Cardiac fibroblast (primary cell): Measurements from ENCODE around the gene TSPAN32.

ENCODE experiments used
- DNase-seq, 2 donors: peaks; one replicate each; pipeline versions ENCODE4 v3.0.0 to v3.0.0-alpha.2; 2010; ENCODE audit warnings: low read depth in 2 of 2
- H3K4me3 ChIP-seq, 2 donors: replicated peaks in 1 of 2; 1 replicate in 1 of 2; 2 replicates in 1 of 2; pipeline ENCODE4 v1.5.1; 2011; ENCODE audit warnings: low read depth in 2 of 2, low read length in 2 of 2, mild to moderate bottlenecking in 2 of 2, moderate library complexity in 1 of 2
- TF ChIP-seq, protein P1 (sequence below): IDR thresholded peaks from one replicate; pipeline ENCODE4 v1.5.1; 2011; ENCODE audit warnings: low read depth, mild to moderate bottlenecking, low read length, inconsistent platforms

TSPAN32 gene

DNA sequence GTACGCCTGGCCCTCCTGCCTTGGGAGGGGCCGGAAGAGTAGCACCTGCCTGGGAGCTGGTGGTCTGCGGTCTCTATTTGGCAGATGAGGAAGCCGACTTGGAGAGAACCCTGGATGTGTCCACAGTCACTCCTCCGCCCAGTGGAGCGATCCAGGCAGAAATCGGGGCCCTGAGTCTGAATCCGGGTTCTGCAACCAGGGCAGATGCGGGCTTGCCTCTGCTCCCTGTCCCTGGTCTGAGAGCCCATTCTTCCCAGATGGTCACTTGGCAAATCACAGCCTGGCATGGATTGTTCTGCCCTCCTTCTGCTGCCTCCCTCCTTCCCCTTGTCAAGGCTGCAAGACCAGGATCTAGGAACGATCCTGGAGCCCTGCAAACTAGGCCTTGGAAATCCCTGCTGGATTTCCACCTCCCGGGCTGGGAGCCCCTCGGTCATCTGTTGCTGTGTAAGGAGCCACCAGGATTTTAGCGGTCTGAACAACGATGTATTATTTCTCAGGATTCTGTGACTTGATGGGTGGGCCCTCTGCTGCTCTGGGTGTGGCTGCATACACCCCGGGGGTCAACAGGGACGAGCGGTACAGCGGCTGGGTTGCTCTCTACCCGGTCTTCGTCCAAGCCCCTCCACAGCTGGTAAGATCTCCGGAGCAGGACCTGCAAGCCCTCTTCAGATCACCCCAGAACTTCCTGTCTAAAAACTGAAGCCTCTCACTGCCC is 29.4 kb upstream of the TSPAN32 start:
- DNase-seq = no peak
- H3K4me3 ChIP-seq = no peak overlapping the region
- TF ChIP-seq, protein P1, sequence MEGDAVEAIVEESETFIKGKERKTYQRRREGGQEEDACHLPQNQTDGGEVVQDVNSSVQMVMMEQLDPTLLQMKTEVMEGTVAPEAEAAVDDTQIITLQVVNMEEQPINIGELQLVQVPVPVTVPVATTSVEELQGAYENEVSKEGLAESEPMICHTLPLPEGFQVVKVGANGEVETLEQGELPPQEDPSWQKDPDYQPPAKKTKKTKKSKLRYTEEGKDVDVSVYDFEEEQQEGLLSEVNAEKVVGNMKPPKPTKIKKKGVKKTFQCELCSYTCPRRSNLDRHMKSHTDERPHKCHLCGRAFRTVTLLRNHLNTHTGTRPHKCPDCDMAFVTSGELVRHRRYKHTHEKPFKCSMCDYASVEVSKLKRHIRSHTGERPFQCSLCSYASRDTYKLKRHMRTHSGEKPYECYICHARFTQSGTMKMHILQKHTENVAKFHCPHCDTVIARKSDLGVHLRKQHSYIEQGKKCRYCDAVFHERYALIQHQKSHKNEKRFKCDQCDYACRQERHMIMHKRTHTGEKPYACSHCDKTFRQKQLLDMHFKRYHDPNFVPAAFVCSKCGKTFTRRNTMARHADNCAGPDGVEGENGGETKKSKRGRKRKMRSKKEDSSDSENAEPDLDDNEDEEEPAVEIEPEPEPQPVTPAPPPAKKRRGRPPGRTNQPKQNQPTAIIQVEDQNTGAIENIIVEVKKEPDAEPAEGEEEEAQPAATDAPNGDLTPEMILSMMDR = no peak

DNA sequence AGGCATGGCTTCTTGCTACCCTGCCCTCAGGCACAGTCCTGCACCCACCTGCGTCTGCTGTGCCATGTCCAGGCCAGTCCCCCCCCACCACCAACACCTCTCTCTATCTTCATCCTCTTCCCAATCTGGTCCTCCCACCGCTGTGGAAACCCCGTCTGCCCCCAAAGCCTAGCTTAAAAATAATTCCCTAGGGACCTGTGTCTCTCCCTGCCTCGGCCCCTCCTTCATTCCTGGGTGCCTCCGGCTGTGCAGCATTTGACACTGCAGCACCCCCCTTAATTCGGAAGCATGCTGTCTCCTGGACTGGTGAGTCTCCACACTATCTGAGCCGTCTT is 28.9 kb upstream of the TSPAN32 start:
- DNase-seq = no peak
- no peak overlapping the region for H3K4me3 ChIP-seq
- TF ChIP-seq, protein P1 = no peak

DNA sequence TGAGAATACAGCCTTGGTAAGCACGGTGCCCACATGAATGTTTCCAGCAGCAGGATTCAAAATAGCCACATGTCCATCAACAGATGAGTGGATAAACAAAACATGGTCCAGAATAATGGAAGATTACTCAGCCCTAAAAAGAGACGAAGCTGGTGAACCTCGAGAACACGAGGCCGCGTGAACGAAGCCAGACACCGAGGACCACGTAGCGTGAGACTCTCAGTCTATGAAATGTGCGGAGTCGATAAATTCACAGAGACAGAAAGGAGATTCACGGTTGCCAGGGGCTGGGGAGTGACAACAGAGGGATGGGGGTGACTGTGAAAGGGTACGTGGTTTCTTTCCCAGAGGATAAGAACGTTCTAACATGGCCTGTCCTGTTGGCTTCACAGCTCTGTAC is 28.5 kb upstream of the TSPAN32 start:
- TF ChIP-seq, protein P1 = no peak
- H3K4me3 ChIP-seq = no peak overlapping the region
- no peak for DNase-seq

DNA sequence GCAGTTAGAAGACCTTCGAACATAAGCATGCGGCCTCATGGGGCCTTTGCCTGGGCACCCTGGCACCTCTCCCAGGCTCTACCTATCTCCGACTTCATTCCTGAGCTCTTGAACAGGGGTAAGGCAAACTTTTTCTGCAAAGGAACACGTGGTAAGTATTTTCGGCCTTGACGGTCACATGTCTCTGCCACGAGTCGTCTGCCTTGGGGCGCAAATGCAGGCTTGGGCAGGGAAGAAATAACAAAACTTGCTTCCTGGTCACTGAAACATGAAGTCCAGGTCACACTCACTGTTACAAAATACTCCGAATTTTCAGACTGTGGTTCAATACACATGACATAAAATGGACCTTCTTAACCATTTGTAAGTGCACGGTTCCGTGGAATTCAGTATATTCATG is 28.0 kb upstream of the TSPAN32 start:
- H3K4me3 ChIP-seq = no peak overlapping the region
- TF ChIP-seq, protein P1 = no peak
- no peak for DNase-seq

DNA sequence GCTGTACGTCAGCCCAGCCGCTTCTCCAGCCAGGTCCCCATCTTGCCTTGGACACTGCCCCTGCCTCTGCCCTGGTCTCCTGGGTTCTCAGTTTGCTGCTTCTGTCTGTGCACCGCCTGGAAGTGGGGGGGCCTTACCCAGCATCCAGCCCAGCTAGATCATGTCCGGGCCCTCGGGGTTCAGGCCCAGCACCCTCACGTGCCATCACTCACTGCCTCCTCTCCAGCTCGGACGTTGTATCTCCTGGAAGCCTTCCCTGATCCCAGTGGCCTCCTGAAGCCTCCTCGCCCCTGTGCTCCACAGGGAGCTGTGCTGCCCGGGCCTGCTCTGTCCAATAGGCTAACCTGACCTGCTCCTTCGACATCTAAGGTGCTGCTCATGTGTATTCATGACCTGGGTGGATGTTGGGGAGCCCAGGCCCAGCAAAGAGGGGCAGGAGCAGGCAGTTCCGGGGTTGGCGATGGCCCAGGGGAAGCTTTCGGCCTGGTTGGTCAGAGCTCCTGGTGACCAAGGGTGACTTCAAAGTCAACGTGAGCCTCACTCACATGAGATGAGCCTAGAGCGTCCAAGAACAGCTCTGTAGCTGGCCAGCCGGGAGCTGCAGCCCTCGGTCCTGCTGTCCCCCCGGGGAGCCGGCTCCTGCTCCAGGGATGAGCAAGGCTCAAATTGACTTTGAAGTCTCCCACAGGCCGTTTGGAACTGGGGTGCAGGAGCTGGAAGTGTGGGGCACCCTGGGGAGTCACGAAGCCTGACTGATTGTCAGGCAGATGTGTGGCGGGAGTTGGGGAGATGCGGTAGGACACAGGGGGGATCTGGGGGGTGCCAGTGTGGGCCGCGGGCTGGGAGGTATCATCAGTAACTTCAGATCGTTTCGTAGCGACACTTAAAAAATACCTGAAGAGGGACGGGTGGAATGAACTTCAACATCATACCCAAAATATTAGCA is 26.2 kb upstream of the TSPAN32 start:
- TF ChIP-seq, protein P1 = no peak
- DNase-seq = no peak
- no peak overlapping the region for H3K4me3 ChIP-seq

DNA sequence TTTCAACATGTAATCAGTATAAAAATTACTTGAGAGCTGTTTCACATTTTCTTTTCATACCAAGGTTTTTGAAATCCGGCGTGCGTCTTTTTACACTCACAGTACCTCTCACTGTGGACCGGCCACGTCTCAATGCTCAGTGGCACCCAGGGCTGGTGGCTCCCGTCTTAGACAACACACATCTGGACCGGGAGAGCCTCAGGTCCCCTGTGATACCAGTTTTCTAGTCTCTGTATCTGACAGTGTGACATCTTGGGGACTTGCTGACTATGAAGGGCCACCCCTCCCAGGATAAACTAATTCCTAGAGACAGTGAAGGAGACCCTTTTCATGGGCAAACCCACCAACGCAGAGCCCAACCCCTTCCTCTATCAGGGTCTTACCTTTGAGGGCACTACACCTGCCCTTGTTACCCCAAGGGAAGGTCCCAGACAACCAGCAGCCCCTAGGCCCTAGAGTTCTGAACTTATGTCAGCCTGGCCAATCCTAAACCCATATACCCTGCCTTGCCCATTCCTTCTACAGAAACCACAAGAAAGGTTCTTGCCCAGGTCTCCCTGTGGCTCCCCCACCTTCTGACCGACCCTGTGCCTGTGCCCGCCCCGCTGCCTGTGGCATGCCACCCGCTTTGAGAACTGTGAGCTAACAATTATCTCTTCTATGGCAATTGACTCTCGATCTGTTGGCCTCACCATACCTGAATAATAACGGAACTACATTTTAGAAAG is 25.4 kb upstream of the TSPAN32 start:
- no peak overlapping the region for H3K4me3 ChIP-seq
- DNase-seq = no peak
- TF ChIP-seq, protein P1 = no peak
